Testis (tissue), 2 donors: Measurements from ENCODE around the gene ZNF441.

ENCODE experiments used
- POLR2A ChIP-seq: fragments of 450-650 bp; IDR thresholded peaks from one replicate; pipeline ENCODE4 v1.6.1; 2017; ENCODE audit warnings: antibody characterized with exemption, mild to moderate bottlenecking, moderate library complexity
- TF ChIP-seq, protein P1 (sequence below), 3 experiments: fragments of 450-650 bp in 2 of 3; fragments of 200-600 bp in 1 of 3; sonication (generic) in 1 of 3; IDR thresholded peaks; one replicate each; pipeline ENCODE4 v1.5.1; 2016 to 2019; ENCODE audit warnings: antibody characterized with exemption in 3 of 3, mild to moderate bottlenecking in 2 of 3, moderate library complexity in 1 of 3

DNA sequence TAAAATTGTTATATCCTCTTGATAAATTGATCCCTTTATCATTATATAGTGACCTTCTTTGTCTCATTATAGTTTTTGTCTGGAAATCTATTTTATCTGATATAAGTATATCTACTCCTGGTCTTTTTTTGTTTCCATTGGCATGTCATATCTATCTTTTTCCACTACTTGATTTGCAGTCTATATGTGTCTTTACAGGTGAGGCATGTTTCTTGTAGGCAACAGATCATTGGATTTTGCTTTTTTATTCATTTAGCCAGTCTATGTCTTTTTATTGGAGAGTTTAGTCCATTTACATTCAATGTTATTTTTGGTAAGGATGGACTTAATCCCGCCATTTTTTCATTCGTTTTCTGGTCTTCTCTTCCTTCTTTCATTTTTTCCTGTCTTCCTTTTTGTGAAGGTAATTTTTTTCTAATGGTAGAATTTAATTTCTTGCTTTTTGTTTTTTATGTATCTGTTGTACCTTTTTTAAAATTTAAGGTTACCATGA is 14.5 kb upstream of the ZNF441 start:
- TF ChIP-seq POLR2A = no peak
- TF ChIP-seq, protein P1, sequence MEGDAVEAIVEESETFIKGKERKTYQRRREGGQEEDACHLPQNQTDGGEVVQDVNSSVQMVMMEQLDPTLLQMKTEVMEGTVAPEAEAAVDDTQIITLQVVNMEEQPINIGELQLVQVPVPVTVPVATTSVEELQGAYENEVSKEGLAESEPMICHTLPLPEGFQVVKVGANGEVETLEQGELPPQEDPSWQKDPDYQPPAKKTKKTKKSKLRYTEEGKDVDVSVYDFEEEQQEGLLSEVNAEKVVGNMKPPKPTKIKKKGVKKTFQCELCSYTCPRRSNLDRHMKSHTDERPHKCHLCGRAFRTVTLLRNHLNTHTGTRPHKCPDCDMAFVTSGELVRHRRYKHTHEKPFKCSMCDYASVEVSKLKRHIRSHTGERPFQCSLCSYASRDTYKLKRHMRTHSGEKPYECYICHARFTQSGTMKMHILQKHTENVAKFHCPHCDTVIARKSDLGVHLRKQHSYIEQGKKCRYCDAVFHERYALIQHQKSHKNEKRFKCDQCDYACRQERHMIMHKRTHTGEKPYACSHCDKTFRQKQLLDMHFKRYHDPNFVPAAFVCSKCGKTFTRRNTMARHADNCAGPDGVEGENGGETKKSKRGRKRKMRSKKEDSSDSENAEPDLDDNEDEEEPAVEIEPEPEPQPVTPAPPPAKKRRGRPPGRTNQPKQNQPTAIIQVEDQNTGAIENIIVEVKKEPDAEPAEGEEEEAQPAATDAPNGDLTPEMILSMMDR (IDR thresholded peaks at IDR 0.05) = no peak
